HG03354 (cell line): ENCODE data around the gene PFDN4.

ENCODE experiments used
- ATAC-seq: cut with Tn5 transposase; IDR thresholded peaks from one replicate; pipeline ENCODE4 v1.9.1; 2021; ENCODE audit warnings: mild to moderate bottlenecking; ENCODE audit not compliant: unreplicated experiment, poor library complexity, severe bottlenecking

PFDN4 gene

GRCh38 chr20:54207743-54208547 lies at the start of gene PFDN4:
Gene PFDN4 (plus strand): TSS chr20:54208087. CDS start chr20:54208101, 14 bp downstream.
- peak; percentile 97 for ATAC-seq

GRCh38 chr20:54158226-54158625 lies 49.7 kb upstream of the PFDN4 start:
- ATAC-seq, result no peak

GRCh38 chr20:54158856-54159418 lies 49.0 kb upstream of the PFDN4 start:
- no peak for ATAC-seq

- no peak for ATAC-seq
Measured at GRCh38 chr20:54160065-54161007, 47.6 kb upstream of the PFDN4 start.

- no peak for ATAC-seq
Measured at GRCh38 chr20:54161008-54161820, 46.7 kb upstream of the PFDN4 start.

- ATAC-seq, result no peak
Measured at GRCh38 chr20:54161821-54162149, 46.1 kb upstream of the PFDN4 start.

GRCh38 chr20:54162378-54163009 lies 45.4 kb upstream of the PFDN4 start:
- no peak for ATAC-seq

GRCh38 chr20:54163402-54163801 lies 44.5 kb upstream of the PFDN4 start:
- no peak for ATAC-seq

GRCh38 chr20:54165014-54165413 lies 42.9 kb upstream of the PFDN4 start:
- no peak for ATAC-seq

- ATAC-seq, result no peak
Measured at GRCh38 chr20:54165803-54166202, 42.1 kb upstream of the PFDN4 start.

GRCh38 chr20:54166987-54167662 lies 40.8 kb upstream of the PFDN4 start:
- no peak for ATAC-seq

GRCh38 chr20:54167909-54168872 lies 39.7 kb upstream of the PFDN4 start:
- no peak for ATAC-seq

GRCh38 chr20:54168961-54169862 lies 38.7 kb upstream of the PFDN4 start:
- ATAC-seq, result no peak

GRCh38 chr20:54170026-54170471 lies 37.8 kb upstream of the PFDN4 start:
- ATAC-seq, result no peak

- no peak for ATAC-seq
Measured at GRCh38 chr20:54170963-54171362, 36.9 kb upstream of the PFDN4 start.

GRCh38 chr20:54172532-54172855 lies 35.4 kb upstream of the PFDN4 start:
- no peak for ATAC-seq
